ENCODE data around the gene ITGB1BP1.
A peak's percentile ranks its signal among the peaks of the same experiment; 100 is the strongest.

The ITGB1BP1 gene

GRCh38 chr2:9423100-9423921 lies at the start of gene ITGB1BP1, which contains the start of gene CPSF3:
Gene ITGB1BP1 (minus strand): TSS chr2:9423528. CDS start chr2:9418697, 4,831 bp downstream.
Gene CPSF3 (plus strand): TSS chr2:9423654. CDS start chr2:9423774, 120 bp downstream.
- peak; percentile 99 for DNase-seq

GRCh38 chr2:9472511-9472910 lies 49.2 kb upstream of the ITGB1BP1 start:
- no peak for DNase-seq

- DNase-seq: no peak
Measured at GRCh38 chr2:9471206-9471605, 47.9 kb upstream of the ITGB1BP1 start.

- DNase-seq: no peak
Measured at GRCh38 chr2:9467687-9468086, 44.4 kb upstream of the ITGB1BP1 start.

- DNase-seq: no peak
Measured at GRCh38 chr2:9466147-9466683, 42.9 kb upstream of the ITGB1BP1 start.

- no peak for DNase-seq
Measured at GRCh38 chr2:9465170-9465569, 41.8 kb upstream of the ITGB1BP1 start.

GRCh38 chr2:9463698-9464034 lies 40.3 kb upstream of the ITGB1BP1 start:
- no peak for DNase-seq

- DNase-seq: no peak
Measured at GRCh38 chr2:9462886-9463697, 39.8 kb upstream of the ITGB1BP1 start.

GRCh38 chr2:9462313-9462712 lies 39.0 kb upstream of the ITGB1BP1 start:
- DNase-seq: no peak

GRCh38 chr2:9461079-9461478 lies 37.8 kb upstream of the ITGB1BP1 start:
- no peak for DNase-seq

GRCh38 chr2:9460441-9461017 lies 37.2 kb upstream of the ITGB1BP1 start:
- DNase-seq: no peak

GRCh38 chr2:9451231-9451630 lies 27.9 kb upstream of the ITGB1BP1 start:
- DNase-seq: no peak

- no peak for DNase-seq
Measured at GRCh38 chr2:9445089-9445488, 21.8 kb upstream of the ITGB1BP1 start.

GRCh38 chr2:9443526-9443925 lies 20.2 kb upstream of the ITGB1BP1 start:
- DNase-seq: no peak

- no peak for DNase-seq
Measured at GRCh38 chr2:9441556-9441955, 18.2 kb upstream of the ITGB1BP1 start.

GRCh38 chr2:9440058-9440727 lies 16.9 kb upstream of the ITGB1BP1 start:
- DNase-seq: no peak

- no peak for DNase-seq
Measured at GRCh38 chr2:9439536-9439935, 16.2 kb upstream of the ITGB1BP1 start.

- no peak for DNase-seq
Measured at GRCh38 chr2:9434489-9434888, 11.2 kb upstream of the ITGB1BP1 start.

- no peak for DNase-seq
Measured at GRCh38 chr2:9430316-9431293, 7.3 kb upstream of the ITGB1BP1 start.

GRCh38 chr2:9428965-9429577 lies 5.7 kb upstream of the ITGB1BP1 start:
- no peak for DNase-seq

Data from activated effector memory CD4-positive, alpha-beta T cell treated with anti-CD3 and anti-CD28 coated beads, Interleukin-2, amount 50 U/mL, for 16 hours (primary cell).